Mammary epithelial cell (primary cell): ENCODE measurements around the gene ZNF536.

Experiments used
- EZH2 ChIP-seq: IDR thresholded peaks from 2 replicates; pipeline ENCODE4 v1.6.1; 2012; ENCODE audit warnings: low read length, inconsistent platforms, borderline replicate concordance
- TF ChIP-seq, protein P1 (sequence below), 2 donors: IDR thresholded peaks in 1 of 2; conservative IDR thresholded peaks in 1 of 2; 2 replicates each; pipeline ENCODE4 v1.5.1; 2011 to 2012; ENCODE audit warnings: inconsistent platforms in 2 of 2, low read length in 2 of 2, mild to moderate bottlenecking in 2 of 2, control low read depth in 1 of 2, low read depth in 1 of 2; ENCODE audit not compliant: insufficient read depth in 1 of 2; ENCODE audit errors: extremely low read depth in 1 of 2

DNA sequence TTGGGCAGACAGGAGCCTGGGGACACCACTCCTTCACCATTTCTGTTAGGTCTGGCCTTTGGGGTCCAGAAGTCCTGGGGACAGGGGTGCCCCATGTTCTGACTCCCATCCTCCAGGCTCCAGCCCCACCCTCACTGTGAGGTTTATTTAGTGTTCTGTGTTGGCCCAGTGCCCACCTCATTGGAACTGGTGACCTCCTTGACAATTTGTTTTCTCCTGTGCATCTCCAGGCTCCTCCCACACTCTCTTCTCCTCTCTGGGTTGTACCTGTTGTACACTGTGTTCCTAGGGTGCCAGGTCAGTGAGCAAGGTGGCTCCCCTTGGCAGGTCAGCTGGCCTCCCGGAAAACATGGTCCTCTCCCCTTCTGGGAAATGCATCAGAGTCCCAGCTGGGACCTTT lies 110.8 kb downstream of the ZNF536 start:
- TF ChIP-seq, protein P1, sequence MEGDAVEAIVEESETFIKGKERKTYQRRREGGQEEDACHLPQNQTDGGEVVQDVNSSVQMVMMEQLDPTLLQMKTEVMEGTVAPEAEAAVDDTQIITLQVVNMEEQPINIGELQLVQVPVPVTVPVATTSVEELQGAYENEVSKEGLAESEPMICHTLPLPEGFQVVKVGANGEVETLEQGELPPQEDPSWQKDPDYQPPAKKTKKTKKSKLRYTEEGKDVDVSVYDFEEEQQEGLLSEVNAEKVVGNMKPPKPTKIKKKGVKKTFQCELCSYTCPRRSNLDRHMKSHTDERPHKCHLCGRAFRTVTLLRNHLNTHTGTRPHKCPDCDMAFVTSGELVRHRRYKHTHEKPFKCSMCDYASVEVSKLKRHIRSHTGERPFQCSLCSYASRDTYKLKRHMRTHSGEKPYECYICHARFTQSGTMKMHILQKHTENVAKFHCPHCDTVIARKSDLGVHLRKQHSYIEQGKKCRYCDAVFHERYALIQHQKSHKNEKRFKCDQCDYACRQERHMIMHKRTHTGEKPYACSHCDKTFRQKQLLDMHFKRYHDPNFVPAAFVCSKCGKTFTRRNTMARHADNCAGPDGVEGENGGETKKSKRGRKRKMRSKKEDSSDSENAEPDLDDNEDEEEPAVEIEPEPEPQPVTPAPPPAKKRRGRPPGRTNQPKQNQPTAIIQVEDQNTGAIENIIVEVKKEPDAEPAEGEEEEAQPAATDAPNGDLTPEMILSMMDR (conservative IDR thresholded peaks at IDR 0.05 in 1 of 2, IDR thresholded peaks at IDR 0.05 in 1 of 2; ENCODE audit: extremely low read depth in 1 of 2, insufficient read depth in 1 of 2, low read depth in 1 of 2, low read length in 2 of 2), result no peak
- TF ChIP-seq EZH2, result no peak
